Stimulated activated CD8-positive, alpha-beta memory T cell treated with anti-CD3 and anti-CD28 coated beads, Interleukin-7, amount 100 ng/mL, for 24 hours (primary cell): ENCODE measurements around the gene MATN3.

Experiments
- DNase-seq: peaks from one replicate; pipeline ENCODE4 v3.0.0-alpha.2; 2020; ENCODE audit warnings: low read depth

MATN3 gene

DNA sequence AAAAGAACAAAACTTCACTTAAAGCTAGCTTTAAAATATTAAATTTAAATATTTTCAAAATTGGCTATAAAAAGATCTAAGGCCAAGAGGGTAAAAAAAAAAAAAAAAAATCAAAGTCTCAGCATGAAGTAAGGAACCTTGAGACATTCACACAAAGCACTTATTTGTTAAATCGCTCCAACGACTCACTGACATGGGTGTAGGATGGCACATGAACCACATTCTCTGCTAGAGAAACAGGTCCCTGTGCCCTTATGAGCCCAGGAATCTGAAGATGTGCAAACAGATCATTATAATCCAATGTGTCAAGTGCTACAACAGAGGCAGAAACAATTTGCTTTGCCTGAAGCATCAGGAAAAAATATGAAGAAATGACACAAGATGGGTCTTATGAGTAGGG is 25.2 kb upstream of the MATN3 start:
- no peak for DNase-seq

DNA sequence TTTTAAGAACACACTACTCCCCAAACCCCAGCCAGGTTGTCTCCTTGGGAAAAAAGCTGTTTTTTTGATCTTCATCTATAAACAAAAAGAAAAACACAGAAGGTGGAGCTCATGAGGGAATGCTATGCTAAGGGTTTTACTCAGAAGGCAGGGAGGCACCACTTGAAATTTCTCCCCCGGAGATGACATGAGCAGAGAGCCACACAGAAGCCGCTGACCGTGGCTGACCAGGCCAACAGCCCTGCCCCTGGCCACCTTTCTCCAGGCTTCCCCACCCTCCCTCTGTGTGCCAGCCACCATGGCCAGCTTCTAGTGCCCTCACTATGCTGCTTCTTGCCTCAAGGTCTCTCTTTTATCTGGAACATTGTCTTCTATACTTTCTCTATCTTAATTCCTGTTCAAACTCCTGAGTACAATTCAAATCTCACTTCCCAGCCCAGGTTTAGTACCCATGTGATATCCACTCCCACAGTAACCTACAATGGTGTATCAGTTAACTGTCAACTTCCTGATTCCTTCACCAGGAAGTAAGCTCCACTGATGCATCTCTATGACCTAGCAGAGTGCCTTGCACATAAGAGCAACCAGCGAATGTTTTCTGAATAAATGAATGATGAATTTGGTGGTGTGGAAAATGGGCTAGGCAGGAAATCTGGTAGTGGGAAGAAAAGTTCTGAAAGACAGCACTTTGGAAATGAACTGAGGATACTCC is 23.6 kb upstream of the MATN3 start:
- no peak for DNase-seq

DNA sequence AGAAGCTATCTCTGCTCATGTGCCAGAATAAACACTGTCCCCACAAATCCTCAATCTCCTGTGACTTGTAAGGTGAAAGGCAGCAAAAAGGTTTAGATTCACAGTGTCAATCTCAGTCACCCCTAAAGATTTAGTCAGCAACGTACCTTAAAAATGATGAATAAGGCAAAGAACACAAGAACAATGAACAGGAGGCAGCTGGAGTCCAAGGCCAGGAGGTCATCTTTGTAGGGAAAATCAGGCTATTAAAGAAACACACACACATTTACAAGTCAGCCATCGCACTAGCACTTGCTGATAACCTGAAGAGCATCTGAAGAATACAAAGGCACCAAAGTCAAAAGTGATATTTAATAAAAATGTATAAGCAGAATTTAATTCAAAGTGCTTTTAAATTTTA is 22.4 kb upstream of the MATN3 start:
- DNase-seq, result no peak

DNA sequence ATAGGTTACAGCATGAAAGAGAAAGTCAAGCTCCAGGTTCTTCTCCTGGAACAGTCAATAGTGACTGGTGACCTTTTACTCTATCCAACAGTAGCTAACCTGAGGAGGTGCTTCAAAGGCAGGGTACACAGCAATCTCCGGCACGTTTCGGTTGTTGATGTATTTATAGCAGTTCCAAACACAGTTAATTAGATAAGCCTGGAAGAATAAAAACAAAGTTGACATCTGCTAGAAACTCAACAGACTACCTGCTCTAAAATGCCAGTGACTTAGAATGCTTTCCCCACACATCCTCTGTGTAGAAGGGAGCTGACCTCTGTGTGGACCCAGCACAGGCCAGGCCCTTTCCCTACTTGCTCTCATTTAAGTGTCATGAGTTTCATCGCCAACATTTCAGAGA is 21.8 kb upstream of the MATN3 start:
- DNase-seq, result no peak

DNA sequence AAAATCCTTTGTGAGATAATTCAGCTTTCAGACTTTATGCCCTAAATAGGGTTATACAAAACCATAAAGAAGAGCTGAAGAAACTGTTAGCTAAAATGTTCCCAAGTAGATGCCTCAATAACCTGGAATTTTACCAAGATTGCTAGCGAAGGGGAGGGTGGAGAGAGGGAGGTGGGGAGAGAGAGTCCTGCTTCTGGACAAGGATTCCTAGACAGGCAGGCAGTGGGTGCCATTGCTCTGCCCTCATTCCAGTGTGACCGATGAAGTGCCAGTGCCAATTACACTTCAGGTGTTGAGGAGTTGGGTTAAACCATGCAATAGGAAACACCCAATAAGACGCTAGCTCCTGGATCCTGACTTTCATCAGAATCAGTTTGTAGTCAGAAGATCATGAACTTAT is 20.9 kb upstream of the MATN3 start:
- DNase-seq, result no peak

DNA sequence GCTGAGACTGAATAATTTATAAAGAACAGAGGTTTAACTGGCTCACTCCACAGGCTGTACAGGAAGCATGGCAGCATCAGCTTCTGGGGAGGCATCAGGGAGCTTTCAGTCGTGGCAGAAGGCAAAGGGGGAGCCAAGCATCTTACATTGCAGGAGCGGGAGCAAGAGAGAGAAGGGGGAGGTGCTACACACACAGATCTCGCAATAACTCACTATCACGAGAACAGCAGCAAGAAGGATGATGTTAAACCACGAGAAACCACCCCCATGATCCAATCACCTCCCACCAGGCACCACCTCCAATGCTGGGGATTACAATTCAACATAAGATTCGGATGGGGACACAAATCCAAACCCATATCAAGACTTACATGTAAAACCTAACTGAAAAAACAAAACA is 17.8 kb upstream of the MATN3 start:
- no peak for DNase-seq

DNA sequence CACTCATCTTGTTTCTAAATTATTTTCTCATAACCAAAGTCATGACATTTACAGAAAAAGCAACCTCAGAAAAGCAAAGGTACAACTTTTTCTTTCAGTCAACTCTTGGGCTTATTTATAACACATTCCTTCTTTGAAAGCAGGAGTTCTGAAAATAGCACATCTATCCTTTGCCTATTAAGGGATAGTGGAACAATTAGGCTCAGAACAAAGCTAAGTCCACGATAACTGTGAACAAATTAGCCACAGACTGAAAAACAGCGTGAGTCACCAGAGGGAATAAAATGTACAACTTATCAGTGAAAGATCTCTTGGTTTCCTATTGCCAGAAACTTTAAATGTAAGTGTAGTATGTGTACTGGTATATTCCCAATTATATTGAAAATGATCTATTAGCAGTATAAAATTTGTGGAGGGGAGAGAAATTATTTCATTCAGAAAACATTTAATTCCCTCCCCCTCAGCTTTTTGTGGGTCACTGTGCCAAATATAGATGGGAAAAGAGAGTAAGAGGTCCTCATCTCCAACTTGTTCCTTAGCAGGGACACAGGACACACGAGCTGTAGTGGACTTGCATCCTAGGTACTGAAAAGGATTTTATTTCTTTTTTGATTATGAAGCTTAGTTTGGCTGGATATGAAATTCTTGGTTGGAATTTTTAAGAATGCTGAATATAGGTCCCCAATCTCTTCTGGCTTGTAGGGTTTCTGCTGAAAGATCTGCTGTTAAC is 15.4 kb upstream of the MATN3 start:
- DNase-seq, result no peak

DNA sequence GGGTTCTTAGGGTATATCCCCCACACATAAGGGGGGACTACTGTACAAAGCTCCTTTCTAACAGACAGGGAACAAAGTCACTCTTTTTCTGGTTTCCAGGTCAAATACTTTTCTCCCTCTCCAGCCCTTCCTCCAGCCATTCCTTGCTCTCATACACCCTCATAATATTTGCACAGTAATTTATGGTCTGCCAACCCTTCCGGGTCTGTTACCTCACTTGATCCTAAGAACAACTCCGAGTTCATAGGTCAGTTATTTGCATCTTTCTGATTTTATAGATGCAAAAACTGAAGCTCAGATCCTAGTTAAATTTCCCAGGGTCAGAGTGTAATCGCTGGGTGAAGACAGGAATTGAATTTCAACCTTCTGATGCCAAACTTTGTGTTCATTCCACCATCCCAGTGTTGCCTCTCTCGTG is 14.8 kb upstream of the MATN3 start:
- no peak for DNase-seq

DNA sequence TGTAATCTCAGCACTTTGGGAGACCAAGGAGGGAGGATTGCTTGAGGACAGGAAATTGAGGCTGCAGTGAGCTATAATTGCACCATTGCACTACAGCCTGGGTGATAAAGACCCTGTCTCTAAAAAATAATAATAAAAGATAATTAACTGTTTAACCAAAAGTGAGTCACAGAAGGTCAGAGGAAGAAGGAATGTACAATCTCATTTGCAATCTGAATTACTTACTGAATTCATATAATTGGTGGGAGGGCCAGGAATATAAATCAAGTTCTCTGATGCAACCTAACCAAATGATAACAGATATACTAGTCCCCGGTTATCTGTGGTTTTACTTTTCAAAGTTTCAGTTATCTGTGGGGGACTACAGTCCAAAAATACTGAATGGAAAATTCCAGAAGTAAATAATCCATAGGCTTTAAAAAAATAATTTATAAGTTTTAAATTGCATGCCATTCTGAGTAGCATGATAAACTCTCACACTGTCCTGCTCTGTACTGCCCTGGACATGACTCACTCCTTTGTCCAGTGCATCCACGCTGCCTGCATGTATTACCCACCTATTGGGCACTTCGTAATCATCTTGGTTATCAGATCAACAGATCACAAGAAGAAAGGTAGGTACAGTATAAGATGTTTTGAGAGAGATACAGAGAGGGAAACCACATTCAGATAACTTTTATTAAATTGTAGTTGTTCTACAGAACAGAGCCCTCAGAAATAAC is 12.8 kb upstream of the MATN3 start:
- no peak for DNase-seq

DNA sequence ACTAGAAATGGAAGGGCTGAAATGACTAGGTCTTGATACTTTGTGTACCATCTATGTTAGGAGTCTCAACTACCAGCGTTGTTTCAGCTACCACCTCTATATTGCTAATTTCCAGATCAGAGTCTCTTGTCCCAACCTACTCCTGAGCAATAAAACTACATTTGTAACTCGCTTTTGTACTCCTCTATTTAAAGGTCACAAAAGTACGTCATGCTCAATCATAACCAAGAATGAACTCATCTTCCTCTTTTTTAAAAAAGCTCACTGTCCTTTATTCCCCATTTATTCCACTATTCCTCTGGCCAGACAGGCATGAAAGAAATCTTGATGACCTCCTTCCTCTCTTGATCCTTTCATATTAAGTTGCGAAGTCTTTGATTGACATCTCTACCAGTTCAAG is 11.2 kb upstream of the MATN3 start:
- DNase-seq, result no peak

DNA sequence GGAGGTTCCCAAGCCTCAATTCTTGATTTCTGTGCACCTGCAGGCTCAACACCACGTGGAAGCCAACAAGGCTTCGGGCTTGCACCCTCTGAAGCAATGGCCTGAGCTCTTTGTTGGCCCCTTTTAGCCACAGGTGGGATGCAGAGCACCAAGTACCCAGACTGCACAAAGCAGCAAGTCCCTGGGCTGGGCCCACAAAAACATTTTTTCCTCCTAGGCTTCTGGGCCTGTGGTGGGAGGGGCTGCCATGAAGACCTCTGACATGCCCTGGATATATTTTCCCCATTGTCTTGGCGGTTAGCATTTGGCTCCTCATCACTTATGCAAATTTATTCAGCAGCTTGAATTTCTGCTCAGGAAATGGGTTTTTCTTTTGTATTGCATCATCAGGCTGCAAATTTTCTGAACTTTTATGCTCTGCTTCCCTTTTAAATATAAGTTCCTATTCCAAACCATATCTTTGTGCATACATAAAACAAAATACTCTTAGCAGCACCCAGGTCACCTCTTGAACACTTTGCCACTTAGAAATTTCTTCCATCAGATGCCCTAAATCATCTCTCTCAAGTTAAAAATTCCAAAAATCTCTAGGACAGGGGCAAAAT is 9.0 kb upstream of the MATN3 start:
- no peak for DNase-seq

DNA sequence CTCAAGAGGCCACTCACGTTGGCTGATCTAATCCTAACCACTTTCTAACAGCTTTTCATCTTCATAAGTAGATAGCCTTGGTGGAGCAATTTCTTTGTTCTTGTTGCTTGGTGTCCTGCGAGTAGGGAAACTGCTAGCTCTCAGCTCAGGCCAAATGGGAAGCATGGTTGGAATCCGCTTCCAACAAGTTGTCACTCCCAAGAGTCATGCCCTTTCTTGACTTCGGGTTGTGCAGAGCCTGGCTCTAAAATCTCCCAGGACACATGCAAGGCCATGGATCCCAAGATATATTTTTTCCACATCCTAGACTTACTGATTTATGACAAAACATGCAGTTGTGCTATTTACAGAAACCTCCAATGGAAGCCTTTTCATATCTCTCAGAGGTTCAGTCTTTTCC is 7.3 kb upstream of the MATN3 start:
- no peak for DNase-seq

DNA sequence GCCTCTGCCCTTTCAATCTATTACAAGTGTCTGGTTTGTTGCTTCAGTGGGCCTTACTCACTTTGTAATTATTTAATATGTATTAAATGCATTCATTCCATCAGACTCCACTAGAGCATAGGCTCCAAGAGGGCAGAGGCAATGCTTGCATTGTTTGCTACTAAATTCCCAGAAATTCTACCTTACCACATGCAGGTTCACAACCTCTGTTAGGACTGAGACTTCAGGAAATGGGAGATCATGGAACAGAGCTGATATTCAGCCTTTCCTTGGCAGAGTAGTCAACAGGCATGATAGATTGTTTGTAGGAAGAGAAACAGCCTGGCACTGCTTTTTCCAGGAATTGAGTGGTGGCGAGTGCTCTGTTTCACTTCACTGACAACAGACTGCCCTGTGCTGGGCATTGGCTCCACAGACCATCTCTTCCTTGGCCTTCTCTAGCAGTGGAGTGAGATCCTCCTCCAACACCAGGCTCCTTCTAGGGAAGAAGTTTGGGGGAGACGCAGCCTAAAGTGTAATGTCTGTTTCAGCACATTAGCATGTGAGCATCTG is 6.2 kb upstream of the MATN3 start:
- no peak for DNase-seq

DNA sequence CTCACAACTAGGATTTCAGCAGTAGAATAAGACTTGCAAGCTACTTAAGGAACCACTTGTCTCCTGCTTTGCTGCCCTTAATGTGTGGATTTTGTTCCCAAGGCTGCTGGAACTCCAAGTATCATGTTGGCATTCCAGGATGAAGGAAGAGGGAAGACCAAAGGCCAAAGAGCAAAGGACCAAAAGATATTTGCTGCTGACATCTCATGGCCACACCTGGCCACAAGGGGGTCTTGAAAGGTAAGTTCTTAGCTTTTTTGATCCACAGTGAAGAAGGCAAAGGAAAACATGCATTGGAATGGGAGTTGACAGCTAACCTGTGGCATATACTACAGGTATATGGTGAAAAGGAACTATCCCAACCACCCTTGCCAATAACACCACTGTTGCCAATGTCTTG is 3.9 kb upstream of the MATN3 start:
- DNase-seq, result no peak

DNA sequence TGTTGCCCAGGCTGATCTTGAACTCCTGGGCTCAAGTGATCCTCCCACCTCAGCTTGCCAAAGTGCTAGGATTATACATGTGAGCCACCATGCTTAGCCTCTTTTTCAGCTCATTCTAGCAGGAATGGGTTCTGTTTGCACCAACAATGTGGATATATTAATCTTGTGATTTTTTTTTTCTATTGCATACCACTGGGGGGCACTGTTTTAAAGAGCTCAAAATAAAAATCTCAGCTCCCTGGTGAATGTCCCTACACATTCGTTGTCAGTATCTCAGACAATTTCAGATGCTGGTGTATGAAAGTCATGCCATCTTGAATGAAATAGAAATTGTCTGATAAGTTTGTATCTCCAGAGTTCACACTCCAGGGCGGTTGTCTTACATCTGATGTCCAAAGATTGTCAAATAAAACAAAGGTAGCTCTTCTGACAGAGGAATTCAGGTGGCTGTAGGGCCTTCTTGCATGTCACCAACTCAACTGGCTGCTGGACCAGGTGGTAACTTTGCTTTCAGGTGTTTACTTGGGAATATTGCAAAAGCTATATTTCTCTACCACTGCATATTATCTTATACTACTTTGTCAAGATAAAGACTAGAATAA is 3.1 kb upstream of the MATN3 start:
- no peak for DNase-seq

DNA sequence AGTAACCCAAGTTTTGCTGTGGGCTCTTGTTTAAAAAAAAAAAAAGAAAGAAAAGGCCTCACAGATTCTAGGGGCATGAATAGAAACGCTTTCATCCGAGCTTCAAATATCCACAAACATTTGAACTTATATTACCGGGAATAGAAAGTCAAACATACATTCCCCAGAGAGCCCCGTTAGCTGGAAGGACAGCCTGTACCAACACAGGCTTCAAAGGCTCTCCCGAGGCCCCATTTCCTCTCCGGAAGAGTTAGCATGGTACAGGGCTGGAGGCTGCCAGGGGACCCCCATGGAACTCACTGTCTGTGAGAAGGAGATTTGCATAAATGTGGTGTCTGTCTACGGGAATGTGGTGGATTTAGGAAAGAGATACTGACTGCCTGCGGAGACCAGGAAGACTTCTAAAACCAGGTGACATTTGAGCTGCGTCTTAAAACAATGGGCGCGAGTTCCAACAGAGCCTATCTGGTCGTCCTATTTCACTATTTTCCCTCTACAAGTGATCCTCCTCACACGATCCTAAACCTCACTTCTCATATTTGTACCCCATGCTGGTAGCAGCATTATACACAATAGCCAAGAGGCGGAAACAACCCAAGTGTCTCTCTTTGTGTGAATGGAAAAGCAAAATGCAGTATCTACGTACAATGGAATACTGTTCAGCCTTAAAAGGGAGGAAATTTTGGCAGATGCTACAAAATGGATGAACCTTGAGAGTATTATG is 820 bp upstream of the MATN3 start:
- no peak for DNase-seq

DNA sequence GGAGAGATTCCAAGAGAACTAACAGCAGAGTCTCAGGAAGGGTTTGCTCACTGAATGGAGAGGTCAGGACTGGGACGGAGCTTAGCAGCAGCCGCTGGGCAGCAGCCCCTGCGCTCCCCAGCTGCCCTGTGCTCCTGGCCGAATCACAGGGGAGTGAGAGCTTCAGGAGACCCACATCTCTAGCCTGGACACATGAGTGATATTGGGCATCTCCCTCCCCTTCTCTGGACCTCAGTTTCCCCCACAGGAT is 511 bp downstream of the MATN3 start:
- DNase-seq, result no peak

DNA sequence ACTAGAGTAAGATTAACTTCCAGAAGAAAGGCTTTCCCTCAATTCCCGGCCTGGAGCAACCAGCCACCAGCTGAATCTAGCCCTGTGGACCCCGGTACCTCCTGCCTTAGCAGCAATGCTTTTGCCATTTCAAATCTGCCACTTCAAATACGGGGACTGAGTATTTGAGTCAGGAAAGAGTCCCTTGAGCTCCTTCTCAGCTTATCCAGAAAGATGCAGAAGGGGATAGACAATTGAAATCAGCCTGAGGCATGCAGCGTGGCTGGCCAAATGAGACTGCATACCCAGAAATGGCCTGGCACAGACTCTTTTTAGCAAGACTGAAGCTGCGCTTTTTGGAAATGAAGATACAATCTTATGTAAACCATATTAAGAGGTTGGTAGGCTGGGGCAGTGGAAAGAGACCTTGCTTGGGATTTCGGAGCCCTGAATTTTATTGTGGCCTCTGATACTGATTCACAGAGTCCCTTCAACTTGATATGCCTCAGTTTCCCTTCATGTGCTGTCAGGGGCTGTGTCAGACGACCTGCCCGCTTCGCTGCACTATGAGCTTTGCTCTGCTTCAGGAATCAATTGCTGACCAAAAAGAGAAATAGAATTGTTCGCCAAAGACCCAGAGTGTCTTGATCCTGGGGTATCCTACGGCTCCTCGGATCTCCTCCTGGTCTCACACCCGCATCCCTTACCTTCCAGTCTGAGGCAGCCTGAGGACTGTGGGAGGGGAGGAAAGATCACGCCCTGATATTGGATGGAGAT is 1.0 kb downstream of the MATN3 start:
- no peak for DNase-seq

DNA sequence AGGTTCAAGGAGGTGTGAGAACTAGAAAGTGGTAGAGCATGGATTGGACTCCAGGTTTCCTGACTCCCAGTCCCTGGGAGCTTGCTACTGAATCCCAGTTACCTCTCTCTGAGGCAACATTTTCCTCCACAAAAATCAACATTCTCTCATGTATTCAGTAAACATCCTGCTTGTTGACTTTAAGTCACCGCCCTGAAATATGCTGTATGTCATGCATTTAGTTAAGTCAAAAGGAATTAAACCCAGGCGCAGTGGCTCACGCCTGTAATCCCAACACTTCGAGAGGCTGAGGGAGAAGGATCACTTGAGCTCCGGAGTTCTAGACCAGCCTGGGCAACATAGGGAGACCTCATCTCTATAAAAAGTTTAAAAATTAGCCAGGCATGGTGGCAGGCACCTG is 3.8 kb downstream of the MATN3 start:
- DNase-seq, result no peak

DNA sequence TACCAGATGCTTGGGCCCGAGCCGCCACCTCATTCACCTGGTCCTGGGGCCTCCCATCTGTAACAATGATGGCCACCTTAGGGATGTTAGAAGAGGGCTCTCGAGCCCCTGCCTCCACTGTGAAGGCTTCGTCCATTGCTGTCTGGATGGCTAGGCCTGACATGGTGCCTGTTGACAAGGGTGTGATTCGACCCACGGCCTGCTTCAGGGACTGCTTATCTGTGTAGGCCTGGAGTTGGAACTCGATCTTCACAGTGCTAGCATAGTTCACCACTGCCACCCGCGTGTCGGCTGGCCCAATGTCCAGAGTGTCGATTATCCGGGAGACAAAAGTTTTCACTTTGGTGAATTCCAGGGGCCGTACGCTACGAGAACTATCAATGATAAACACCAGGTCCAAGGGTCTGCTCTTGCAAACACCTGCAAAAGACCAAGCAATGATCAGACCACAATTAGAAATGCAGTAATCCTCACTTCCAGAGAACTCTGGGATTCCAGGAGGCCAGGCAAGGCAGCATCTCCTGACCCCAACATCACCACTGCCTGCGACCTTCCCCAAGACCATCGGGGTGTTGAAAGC is 6.5 kb downstream of the MATN3 start:
- DNase-seq, result no peak
